Hepatocyte (in vitro differentiated cells): ENCODE results near the gene LIME1. TPM values are rescaled to one million over a fixed set of nuclear protein-coding genes. Genes with fewer than 3 reads are reported as not detected.

Source experiments
- DNase-seq: peaks from one replicate; pipeline ENCODE4 v3.0.0-alpha.2; 2016; ENCODE audit warnings: low spot score
- H2AFZ ChIP-seq: fragments of 200-600 bp; sonication (generic); 2 replicates; pipeline ENCODE4 v1.6.0; 2016; ENCODE audit warnings: antibody characterized with exemption, mild to moderate bottlenecking
- H3K27ac ChIP-seq: fragments of 200-600 bp; sonication (generic); 2 replicates; pipeline ENCODE4 v1.5.1; 2016; ENCODE audit warnings: mild to moderate bottlenecking
- H3K27me3 ChIP-seq: fragments of 200-600 bp; sonication (generic); 2 replicates; pipeline ENCODE4 v1.6.1; 2016
- H3K36me3 ChIP-seq: fragments of 200-600 bp; sonication (generic); replicated peaks from 2 replicates; pipeline ENCODE4 v1.5.1; 2016; ENCODE audit warnings: low read depth; ENCODE audit not compliant: insufficient read depth
- H3K4me1 ChIP-seq: fragments of 200-600 bp; sonication (generic); 2 replicates; pipeline ENCODE4 v1.5.1; 2016; ENCODE audit warnings: mild to moderate bottlenecking, moderate library complexity; ENCODE audit not compliant: insufficient read depth
- H3K4me2 ChIP-seq: fragments of 200-600 bp; sonication (generic); 2 replicates; pipeline ENCODE4 v1.6.0; 2016
- H3K4me3 ChIP-seq: fragments of 200-600 bp; sonication (generic); 2 replicates; pipeline ENCODE4 v1.5.1; 2016; ENCODE audit warnings: mild to moderate bottlenecking
- H3K79me2 ChIP-seq: fragments of 200-600 bp; sonication (generic); 2 replicates; pipeline ENCODE4 v1.6.0; 2017; ENCODE audit warnings: mild to moderate bottlenecking
- H3K9me2 ChIP-seq: fragments of 200-600 bp; sonication (generic); replicated peaks from 2 replicates; pipeline ENCODE4 v1.6.0; 2017; ENCODE audit warnings: mild to moderate bottlenecking; ENCODE audit not compliant: insufficient read depth
- H3K9me3 ChIP-seq: fragments of 200-600 bp; sonication (generic); 2 replicates; pipeline ENCODE4 v1.5.1; 2016; ENCODE audit warnings: low read depth, mild to moderate bottlenecking
- H4K20me1 ChIP-seq: fragments of 200-600 bp; sonication (generic); 2 replicates; pipeline ENCODE4 v1.6.0; 2016; ENCODE audit warnings: mild to moderate bottlenecking; ENCODE audit not compliant: insufficient read depth, poor library complexity, severe bottlenecking
- EZH2 ChIP-seq: fragments of 200-600 bp; sonication (generic); IDR thresholded peaks from 2 replicates; pipeline ENCODE4 v1.6.1; 2016; ENCODE audit warnings: antibody characterized with exemption, mild to moderate bottlenecking, borderline replicate concordance
- EZH2phosphoT487 ChIP-seq: fragments of 200-600 bp; sonication (generic); IDR thresholded peaks from one replicate; pipeline ENCODE4 v1.6.1; 2018; ENCODE audit warnings: antibody characterized with exemption, mild to moderate bottlenecking, low read depth, moderate library complexity; ENCODE audit not compliant: unreplicated experiment, severe bottlenecking
- WGBS: methylation state at CpG from one replicate; pipeline ENCODE4 v1.1.6; 2016; ENCODE audit warnings: low lambda C conversion rate; ENCODE audit errors: missing lambda C conversion rate; 5-methylcytosine and 5-hydroxymethylcytosine counted together
- polyA plus RNA-seq: library from polyadenylated mRNA; unstranded; fragments of >200 nt; fragmentation: Nextera tagmentation; extraction: Ambion mirVana; gene quantifications from 2 replicates; pipeline ENCODE4 v1.2.1, GENCODE V29; 2016
- total RNA-seq: library from RNA; depleted of rRNA; stranded (reverse); fragments of >200 nt; gene quantifications from 2 replicates; pipeline ENCODE4 v1.2.3, GENCODE V29; 2014
- TF ChIP-seq, protein P1 (sequence below): fragments of 200-600 bp; sonication (generic); IDR thresholded peaks from 2 replicates; pipeline ENCODE4 v1.5.1; 2016; ENCODE audit warnings: antibody characterized with exemption, mild to moderate bottlenecking; ENCODE audit not compliant: poor library complexity

LIME1 gene
- total and polyA plus RNA-seq, 2 experiments from 2014 or later: 11.7 to 20.7 TPM

GRCh38 chr20:63768591-63769515, 32.4 kb downstream of the LIME1 start:
- no peaks in the 10 kb centered on the region for H3K4me1 ChIP-seq
- TF ChIP-seq EZH2 (no peak), EZH2phosphoT487 (no peak)
- TF ChIP-seq, protein P1, sequence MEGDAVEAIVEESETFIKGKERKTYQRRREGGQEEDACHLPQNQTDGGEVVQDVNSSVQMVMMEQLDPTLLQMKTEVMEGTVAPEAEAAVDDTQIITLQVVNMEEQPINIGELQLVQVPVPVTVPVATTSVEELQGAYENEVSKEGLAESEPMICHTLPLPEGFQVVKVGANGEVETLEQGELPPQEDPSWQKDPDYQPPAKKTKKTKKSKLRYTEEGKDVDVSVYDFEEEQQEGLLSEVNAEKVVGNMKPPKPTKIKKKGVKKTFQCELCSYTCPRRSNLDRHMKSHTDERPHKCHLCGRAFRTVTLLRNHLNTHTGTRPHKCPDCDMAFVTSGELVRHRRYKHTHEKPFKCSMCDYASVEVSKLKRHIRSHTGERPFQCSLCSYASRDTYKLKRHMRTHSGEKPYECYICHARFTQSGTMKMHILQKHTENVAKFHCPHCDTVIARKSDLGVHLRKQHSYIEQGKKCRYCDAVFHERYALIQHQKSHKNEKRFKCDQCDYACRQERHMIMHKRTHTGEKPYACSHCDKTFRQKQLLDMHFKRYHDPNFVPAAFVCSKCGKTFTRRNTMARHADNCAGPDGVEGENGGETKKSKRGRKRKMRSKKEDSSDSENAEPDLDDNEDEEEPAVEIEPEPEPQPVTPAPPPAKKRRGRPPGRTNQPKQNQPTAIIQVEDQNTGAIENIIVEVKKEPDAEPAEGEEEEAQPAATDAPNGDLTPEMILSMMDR: no peak
- no peaks in the 10 kb centered on the region for H3K9me2 ChIP-seq
- no peaks in the 10 kb centered on the region for H4K20me1 ChIP-seq
- no peaks in the 10 kb centered on the region for H3K9me3 ChIP-seq
- no peak overlapping the region for H3K4me3 ChIP-seq
- H3K27ac ChIP-seq: no peak overlapping the region
- H3K4me2 ChIP-seq: no peak overlapping the region
- 97% methylated on average over 26 of the region's 26 CpGs for WGBS
- no peaks in the 10 kb centered on the region for H3K79me2 ChIP-seq
- H2AFZ ChIP-seq: no peak overlapping the region
- DNase-seq: no peak
- H3K36me3 ChIP-seq: no peaks in the 10 kb centered on the region
- H3K27me3 ChIP-seq: no peaks in the 10 kb centered on the region

DNA sequence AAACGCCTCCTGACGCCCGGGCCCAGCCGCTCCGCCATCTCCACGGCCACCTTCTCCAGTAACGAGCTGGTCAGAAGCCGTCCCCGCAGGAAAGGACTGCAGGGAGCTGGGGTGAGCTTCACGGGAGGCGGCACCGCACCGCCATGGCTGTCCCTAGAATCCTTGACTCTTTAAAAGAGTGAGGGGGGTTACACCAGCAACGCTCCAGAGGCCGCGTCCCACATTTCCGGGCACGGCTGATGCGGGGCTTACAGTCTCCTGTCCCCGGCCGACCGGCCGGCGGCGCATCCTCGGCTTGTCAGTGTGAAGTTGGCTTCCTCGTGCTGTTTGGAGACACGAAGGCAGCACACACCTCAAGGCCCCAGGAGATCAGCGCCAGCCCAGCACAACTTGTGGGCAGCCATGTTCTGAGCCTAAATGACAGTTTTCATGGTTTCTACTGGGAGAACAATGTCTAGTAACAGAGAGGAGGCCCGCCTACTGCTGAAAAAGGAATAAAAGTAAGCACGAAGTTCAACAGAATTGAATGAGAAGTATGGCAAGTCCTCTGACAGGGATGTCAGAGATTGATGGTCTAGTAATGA, 33.5 kb downstream of the LIME1 start:
- H3K4me1 ChIP-seq: peaks cover 3% of the 10 kb centered on the region

GRCh38 chr20:63771046-63771707, 34.7 kb downstream of the LIME1 start:
- no peak for DNase-seq
- WGBS: 98% methylated on average over 44 of the region's 52 CpGs
- H3K27ac ChIP-seq: no peak overlapping the region
- TF ChIP-seq, protein P1: no peak
- no peak for TF ChIP-seq EZH2
- no peak for TF ChIP-seq EZH2phosphoT487
- no peaks in the 10 kb centered on the region for H3K36me3 ChIP-seq
- peaks cover 4% of the 10 kb centered on the region for H3K4me1 ChIP-seq
- no peaks in the 10 kb centered on the region for H4K20me1 ChIP-seq
- H3K4me3 ChIP-seq: no peak overlapping the region
- H3K9me3 ChIP-seq: no peaks in the 10 kb centered on the region
- H3K27me3 ChIP-seq: no peaks in the 10 kb centered on the region
- H3K9me2 ChIP-seq: no peaks in the 10 kb centered on the region
- no peaks in the 10 kb centered on the region for H3K79me2 ChIP-seq
- no peak overlapping the region for H3K4me2 ChIP-seq
- H2AFZ ChIP-seq: no peak overlapping the region

More for the DNA sequence above, 33.5 kb downstream of the LIME1 start:
- Histone ChIP-seq H3K79me2 (no peaks in the 10 kb centered on the region), H2AFZ (no peak overlapping the region), H3K9me3 (no peaks in the 10 kb centered on the region), H3K27me3 (no peaks in the 10 kb centered on the region), H4K20me1 (no peaks in the 10 kb centered on the region), H3K27ac (no peak overlapping the region), H3K36me3 (no peaks in the 10 kb centered on the region), H3K9me2 (no peaks in the 10 kb centered on the region), H3K4me3 (no peak overlapping the region), H3K4me2 (no peak overlapping the region)
- no peak for DNase-seq
- 96% methylated on average over 31 of the region's 31 CpGs for WGBS
- no peak for TF ChIP-seq EZH2
- TF ChIP-seq, protein P1: no peak
- TF ChIP-seq EZH2phosphoT487: no peak
